ENCODE measurements around the gene CEP128. TPM values are rescaled to one million over a fixed set of nuclear protein-coding genes. Genes with fewer than 3 reads are reported as not detected.

CEP128 gene
- polyA plus RNA-seq, 1 of the 3 experiments (the other 2 are of a cell fraction): 1.2 TPM

- H3K9me2 ChIP-seq: no peaks in the 10 kb centered on the region
- H3K27me3 ChIP-seq (ENCODE audit: insufficient read depth): peaks cover 9% of the 10 kb centered on the region; the same call in 1 of the 2 replicates
- no peak overlapping the region for H3K9ac ChIP-seq
- no peak overlapping the region for H3K4me3 ChIP-seq (ENCODE audit: low read depth in 2 of 2, low read length in 1 of 2)
- no peaks in the 10 kb centered on the region for H3K36me3 ChIP-seq (replicated peaks in 1 of 2; ENCODE audit: control insufficient read depth in 1 of 2, insufficient read depth in 2 of 2, low read length in 1 of 2)
- CTCF ChIA-PET: interaction anchor here (1.0 to 1.9 kb wide), 7 partner anchors 10 to 24 kb away, joined by 3 to 13 read pairs (median 5); no protein-coding TSS in a partner anchor
- TF ChIP-seq GATA2 (CRISPR knock-in tag; IDR thresholded peaks at IDR 0.05) (no peak), RAD21 (IDR thresholded peaks at IDR 0.05; ENCODE audit: low read length) (no peak)
- no peak overlapping the region for H2AFZ ChIP-seq (ENCODE audit: low read depth)
- H3K79me2 ChIP-seq (ENCODE audit: insufficient read depth): no peaks in the 10 kb centered on the region
- no peak overlapping the region for H3K27ac ChIP-seq (ENCODE audit: low read depth in 2 of 2, low read length in 1 of 2)
- POLR2A ChIA-PET: no interaction called here
- no peaks in the 10 kb centered on the region for H3K9me3 ChIP-seq
- DNase-seq: no peak
- no peaks in the 10 kb centered on the region for H3F3A ChIP-seq (replicated peaks; ENCODE audit: insufficient read depth)
- no peaks in the 10 kb centered on the region; a peak in 1 of 4 replicates for H3K4me1 ChIP-seq (ENCODE audit: control insufficient read depth in 1 of 2, insufficient read depth in 2 of 2, low read depth in 1 of 2, low read length in 1 of 2)
- H3K4me2 ChIP-seq: no peak overlapping the region
- H4K20me1 ChIP-seq (ENCODE audit: insufficient read depth): no peaks in the 10 kb centered on the region
Observed at GRCh38 chr14:80977221-80977620, 35.7 kb upstream of the CEP128 start.

DNA sequence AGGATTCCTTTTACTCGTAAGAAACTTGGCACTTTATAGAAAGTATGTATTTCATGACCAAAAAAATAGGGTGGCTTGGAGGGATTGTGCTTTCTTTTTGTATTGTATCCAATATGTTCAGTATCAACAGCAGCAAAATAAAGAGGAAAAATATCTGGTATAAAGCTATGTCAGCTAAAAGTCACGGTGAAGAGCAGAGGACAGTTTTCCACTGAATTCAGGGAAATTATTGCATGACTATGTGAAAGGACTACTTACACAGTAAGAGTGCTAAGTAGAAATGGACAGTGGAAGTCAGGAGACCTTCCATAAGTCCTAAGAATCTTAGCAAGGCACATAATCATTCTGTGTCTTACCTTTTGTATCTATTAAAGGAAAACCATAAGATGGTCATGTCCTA lies 33.1 kb upstream of the CEP128 start:
- POLR2A ChIA-PET: no interaction called here
- H3K9me2 ChIP-seq: no peaks in the 10 kb centered on the region
- H3K4me3 ChIP-seq (ENCODE audit: low read depth in 2 of 2, low read length in 1 of 2): no peak overlapping the region
- 0 out of 2 replicates have a peak, but pooled peaks cover 5% of the 10 kb centered on the region for H3K27me3 ChIP-seq (ENCODE audit: insufficient read depth)
- no peak overlapping the region for H3K4me2 ChIP-seq
- H3K9me3 ChIP-seq: no peaks in the 10 kb centered on the region
- H3K36me3 ChIP-seq (replicated peaks in 1 of 2; ENCODE audit: control insufficient read depth in 1 of 2, insufficient read depth in 2 of 2, low read length in 1 of 2): no peaks in the 10 kb centered on the region
- no peaks in the 10 kb centered on the region for H3F3A ChIP-seq (replicated peaks; ENCODE audit: insufficient read depth)
- TF ChIP-seq POLR2AphosphoS5 (IDR thresholded peaks at IDR 0.05; ENCODE audit: low read depth, low read length) (no peak), YY1 (IDR thresholded peaks at IDR 0.05; ENCODE audit: low read depth) (no peak), RFX5 (IDR thresholded peaks at IDR 0.05; ENCODE audit: low read length) (no peak), ZBTB33 (IDR thresholded peaks at IDR 0.05; ENCODE audit: borderline replicate concordance, low read depth) (no peak), JUND (IDR thresholded peaks at IDR 0.05) (no peak), EZH2phosphoT487 (IDR thresholded peaks at IDR 0.05; ENCODE audit: borderline replicate concordance, low read depth) (no peak), PBX3 (IDR thresholded peaks at IDR 0.05) (no peak), TAF1 (IDR thresholded peaks at IDR 0.05; ENCODE audit: borderline replicate concordance, low read depth, low read length) (no peak), GATA2 (CRISPR knock-in tag; IDR thresholded peaks at IDR 0.05) (no peak), NFIC (IDR thresholded peaks at IDR 0.05; ENCODE audit: borderline replicate concordance) (no peak), SMC3 (IDR thresholded peaks at IDR 0.05; ENCODE audit: low read depth, low read length) (no peak), USF1 (IDR thresholded peaks at IDR 0.05; ENCODE audit: borderline replicate concordance, low read depth) (no peak), MEF2A (IDR thresholded peaks at IDR 0.05; ENCODE audit: borderline replicate concordance, low read depth) (no peak)
- TF ChIP-seq, protein P1, sequence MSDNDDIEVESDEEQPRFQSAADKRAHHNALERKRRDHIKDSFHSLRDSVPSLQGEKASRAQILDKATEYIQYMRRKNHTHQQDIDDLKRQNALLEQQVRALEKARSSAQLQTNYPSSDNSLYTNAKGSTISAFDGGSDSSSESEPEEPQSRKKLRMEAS (IDR thresholded peaks at IDR 0.05; ENCODE audit: low read depth): no peak
- TF ChIP-seq, protein P2, sequence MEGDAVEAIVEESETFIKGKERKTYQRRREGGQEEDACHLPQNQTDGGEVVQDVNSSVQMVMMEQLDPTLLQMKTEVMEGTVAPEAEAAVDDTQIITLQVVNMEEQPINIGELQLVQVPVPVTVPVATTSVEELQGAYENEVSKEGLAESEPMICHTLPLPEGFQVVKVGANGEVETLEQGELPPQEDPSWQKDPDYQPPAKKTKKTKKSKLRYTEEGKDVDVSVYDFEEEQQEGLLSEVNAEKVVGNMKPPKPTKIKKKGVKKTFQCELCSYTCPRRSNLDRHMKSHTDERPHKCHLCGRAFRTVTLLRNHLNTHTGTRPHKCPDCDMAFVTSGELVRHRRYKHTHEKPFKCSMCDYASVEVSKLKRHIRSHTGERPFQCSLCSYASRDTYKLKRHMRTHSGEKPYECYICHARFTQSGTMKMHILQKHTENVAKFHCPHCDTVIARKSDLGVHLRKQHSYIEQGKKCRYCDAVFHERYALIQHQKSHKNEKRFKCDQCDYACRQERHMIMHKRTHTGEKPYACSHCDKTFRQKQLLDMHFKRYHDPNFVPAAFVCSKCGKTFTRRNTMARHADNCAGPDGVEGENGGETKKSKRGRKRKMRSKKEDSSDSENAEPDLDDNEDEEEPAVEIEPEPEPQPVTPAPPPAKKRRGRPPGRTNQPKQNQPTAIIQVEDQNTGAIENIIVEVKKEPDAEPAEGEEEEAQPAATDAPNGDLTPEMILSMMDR (IDR thresholded peaks at IDR 0.05): no peak
- H3K79me2 ChIP-seq (ENCODE audit: insufficient read depth): no peaks in the 10 kb centered on the region
- H2AFZ ChIP-seq (ENCODE audit: low read depth): no peak overlapping the region
- H3K4me1 ChIP-seq (ENCODE audit: control insufficient read depth in 1 of 2, insufficient read depth in 2 of 2, low read depth in 1 of 2, low read length in 1 of 2): no peaks in the 10 kb centered on the region; a peak in 1 of 4 replicates
- no peak overlapping the region for H3K9ac ChIP-seq
- WGBS (ENCODE audit: low lambda C conversion rate): 37% methylated on average over 2 of the region's 2 CpGs
- CTCF ChIA-PET: interaction anchor here (0.9 to 2.1 kb wide), 3 partner anchors 19 to 190 kb away, joined by 3 to 8 read pairs (median 6); partner anchors contain the start of gene TSHR
- no peaks in the 10 kb centered on the region for H4K20me1 ChIP-seq (ENCODE audit: insufficient read depth)
- no peak for DNase-seq
- no peak overlapping the region for H3K27ac ChIP-seq (ENCODE audit: low read depth in 2 of 2, low read length in 1 of 2)

Measured in SK-N-SH (cell line).